ENCODE results near the gene SOBP. TPM values are rescaled to one million over a fixed set of nuclear protein-coding genes. Genes with fewer than 3 reads are reported as not detected.

SOBP gene
- total RNA-seq, 1 experiment from 2014 or later: 10.1 TPM

GRCh38 chr6:107545763-107546162 lies 55.8 kb downstream of the SOBP start:
- DNase-seq (ENCODE audit: low spot score) (no peak), ATAC-seq (no peak)
- CTCF ChIA-PET: no interaction called here
- Mint-ChIP-seq H3K27me3 (ENCODE audit: low read depth) (no peaks in the 10 kb centered on the region), H3K9me3 (no peaks in the 10 kb centered on the region), H3K27ac (no peak overlapping the region), H3K4me1 (peaks cover 20% of the 10 kb centered on the region), H3K4me3 (no peak overlapping the region), H3K36me3 (no peaks in the 10 kb centered on the region)
- TF ChIP-seq AFF4 (CRISPR knock-in tag; IDR thresholded peaks at IDR 0.05; ENCODE audit: borderline replicate concordance) (no peak), NR1H2 (CRISPR knock-in tag; IDR thresholded peaks at IDR 0.05) (no peak), ZSCAN18 (CRISPR knock-in tag; IDR thresholded peaks at IDR 0.05) (no peak), GTF2I (CRISPR knock-in tag; conservative IDR thresholded peaks at IDR 0.05) (no peak), ZBTB21 (CRISPR knock-in tag; IDR thresholded peaks at IDR 0.05; ENCODE audit: borderline replicate concordance) (no peak)
- POLR2A ChIA-PET: no interaction called here

GRCh38 chr6:107546691-107547450 lies 57.0 kb downstream of the SOBP start:
- H3K4me3 Mint-ChIP-seq: no peak overlapping the region
- ChIA-PET POLR2A (no interaction called here), CTCF (no interaction called here)
- no peaks in the 10 kb centered on the region for H3K36me3 Mint-ChIP-seq
- TF ChIP-seq ZNF317 (CRISPR knock-in tag; IDR thresholded peaks at IDR 0.05; ENCODE audit: borderline replicate concordance, low read depth) (no peak), ZNF263 (CRISPR knock-in tag; IDR thresholded peaks at IDR 0.05; ENCODE audit: low read depth) (no peak), MXD4 (CRISPR knock-in tag; IDR thresholded peaks at IDR 0.05; ENCODE audit: borderline replicate concordance) (no peak), ETV6 (CRISPR knock-in tag; IDR thresholded peaks at IDR 0.05) (no peak)
- ATAC-seq (no peak), DNase-seq (ENCODE audit: low spot score) (no peak)
- H3K9me3 Mint-ChIP-seq: no peaks in the 10 kb centered on the region
- peaks cover 20% of the 10 kb centered on the region for H3K4me1 Mint-ChIP-seq
- no peaks in the 10 kb centered on the region for H3K27me3 Mint-ChIP-seq (ENCODE audit: low read depth)
- no peak overlapping the region for H3K27ac Mint-ChIP-seq

GRCh38 chr6:107547451-107547840 lies 57.5 kb downstream of the SOBP start:
- ATAC-seq (no peak), DNase-seq (ENCODE audit: low spot score) (no peak)
- Mint-ChIP-seq H3K4me1 (peaks cover 16% of the 10 kb centered on the region), H3K36me3 (no peaks in the 10 kb centered on the region), H3K27ac (0 out of 2 replicates have a peak overlapping the region, but pooled peaks have one; percentile 47), H3K27me3 (ENCODE audit: low read depth) (no peaks in the 10 kb centered on the region), H3K4me3 (no peak overlapping the region), H3K9me3 (no peaks in the 10 kb centered on the region)
- POLR2A ChIA-PET: no interaction called here
- CTCF ChIA-PET: no interaction called here
- TF ChIP-seq ZBTB21 (CRISPR knock-in tag; IDR thresholded peaks at IDR 0.05; ENCODE audit: borderline replicate concordance): no peak
- no peak for TF ChIP-seq MYBL2 (CRISPR knock-in tag; IDR thresholded peaks at IDR 0.05)
- no peak for TF ChIP-seq SMAD3 (CRISPR knock-in tag; IDR thresholded peaks at IDR 0.05; ENCODE audit: borderline replicate concordance)
- TF ChIP-seq MLX (CRISPR knock-in tag; IDR thresholded peaks at IDR 0.05): no peak
- no peak for TF ChIP-seq NR2C2 (CRISPR knock-in tag; IDR thresholded peaks at IDR 0.05)
- TF ChIP-seq ERG (CRISPR knock-in tag; IDR thresholded peaks at IDR 0.05): no peak
- TF ChIP-seq MAX (CRISPR knock-in tag; IDR thresholded peaks at IDR 0.05): no peak
- TF ChIP-seq AR (CRISPR knock-in tag; IDR thresholded peaks at IDR 0.05): no peak
- no peak for TF ChIP-seq PRRX2 (CRISPR knock-in tag; IDR thresholded peaks at IDR 0.05)
- TF ChIP-seq ZMAT4 (CRISPR knock-in tag; IDR thresholded peaks at IDR 0.05): no peak
- TF ChIP-seq FOXP1 (CRISPR knock-in tag; IDR thresholded peaks at IDR 0.05; ENCODE audit: borderline replicate concordance): no peak

Measured in WTC11 (cell line).